ENCODE measurements around the gene GSG1L2.

The GSG1L2 gene

GRCh38 chr17:9828296-9829295 is 6.7 kb upstream of the GSG1L2 start:
- no peak overlapping the region for H3K4me3 ChIP-seq (ENCODE audit: low read depth, low read length)
- in situ Hi-C loops (cut with HindIII; ENCODE audit: low sequenced_read_pairs) = no loop called here
- no peak for TF ChIP-seq CTCF (IDR thresholded peaks at IDR 0.05; ENCODE audit: low read depth, low read length)
- DNase-seq (ENCODE audit: low read depth, low spot score) = no peak

- in situ Hi-C loops (cut with HindIII; ENCODE audit: low sequenced_read_pairs) = no loop called here
- no peak for TF ChIP-seq CTCF (IDR thresholded peaks at IDR 0.05; ENCODE audit: low read depth, low read length)
- DNase-seq (ENCODE audit: low read depth, low spot score) = no peak
- no peak within 1 kb of the TSS for H3K4me3 ChIP-seq (ENCODE audit: low read depth, low read length)
Observed at GRCh38 chr17:9825641-9826150, 3.8 kb upstream of the GSG1L2 start, which contains the start of gene GLP2R. GLP2R (plus strand) TSS chr17:9825924; CDS start chr17:9826064, 140 bp downstream.

GRCh38 chr17:9824797-9825338 is 3.0 kb upstream of the GSG1L2 start:
- DNase-seq (ENCODE audit: low read depth, low spot score) = no peak
- in situ Hi-C loops (cut with HindIII; ENCODE audit: low sequenced_read_pairs) = no loop called here
- no peak overlapping the region for H3K4me3 ChIP-seq (ENCODE audit: low read depth, low read length)
- TF ChIP-seq CTCF (IDR thresholded peaks at IDR 0.05; ENCODE audit: low read depth, low read length) = no peak

GRCh38 chr17:9824094-9824493 is 2.2 kb upstream of the GSG1L2 start:
- no peak for DNase-seq (ENCODE audit: low read depth, low spot score)
- no peak overlapping the region for H3K4me3 ChIP-seq (ENCODE audit: low read depth, low read length)
- in situ Hi-C loops (cut with HindIII; ENCODE audit: low sequenced_read_pairs) = no loop called here
- TF ChIP-seq CTCF (IDR thresholded peaks at IDR 0.05; ENCODE audit: low read depth, low read length) = no peak

GRCh38 chr17:9820448-9820847 is 1.4 kb downstream of the GSG1L2 start:
- TF ChIP-seq CTCF (IDR thresholded peaks at IDR 0.05; ENCODE audit: low read depth, low read length) = no peak
- no peak for DNase-seq (ENCODE audit: low read depth, low spot score)
- in situ Hi-C loops (cut with HindIII; ENCODE audit: low sequenced_read_pairs) = no loop called here
- H3K4me3 ChIP-seq (ENCODE audit: low read depth, low read length) = no peak overlapping the region

GRCh38 chr17:9818760-9819159 is 3.1 kb downstream of the GSG1L2 start:
- DNase-seq (ENCODE audit: low read depth, low spot score) = no peak
- no peak overlapping the region for H3K4me3 ChIP-seq (ENCODE audit: low read depth, low read length)
- TF ChIP-seq CTCF (IDR thresholded peaks at IDR 0.05; ENCODE audit: low read depth, low read length) = no peak
- in situ Hi-C loops (cut with HindIII; ENCODE audit: low sequenced_read_pairs) = no loop called here

All from astrocyte of the spinal cord (primary cell).